K562 (cell line): Measurements from ENCODE around the gene GNAQ. TPM values are rescaled to one million over a fixed set of nuclear protein-coding genes. Genes with fewer than 3 reads are reported as not detected.

Source experiments
- BCOR ChIP-seq: fragments of 450-650 bp; IDR thresholded peaks from 2 replicates; pipeline ENCODE4 v1.6.1; 2016
- BDP1 ChIP-seq: IDR thresholded peaks from 3 replicates; pipeline ENCODE4 v1.6.1; 2011; ENCODE audit not compliant: insufficient read length, insufficient read depth
- BRF2 ChIP-seq: IDR thresholded peaks from 3 replicates; pipeline ENCODE4 v1.6.1; 2011; ENCODE audit warnings: borderline replicate concordance, mild to moderate bottlenecking; ENCODE audit not compliant: insufficient read length, insufficient read depth
- DPF2 ChIP-seq: fragments of 450-650 bp; IDR thresholded peaks from 2 replicates; pipeline ENCODE4 v1.6.1; 2016
- E4F1 ChIP-seq: fragments of 250-450 bp; sonication (Bioruptor Pico); IDR thresholded peaks from 2 replicates; pipeline ENCODE4 v1.5.0; 2021; ENCODE audit warnings: mild to moderate bottlenecking, borderline replicate concordance
- ELF4 ChIP-seq: fragments of 450-650 bp; formaldehyde crosslinking; IDR thresholded peaks from 2 replicates; pipeline ENCODE4 v1.4.0; 2022; ENCODE audit warnings: missing genetic modification characterization
- GTF2B ChIP-seq: IDR thresholded peaks from 2 replicates; pipeline ENCODE4 v1.6.1; 2011; ENCODE audit not compliant: insufficient read length; ENCODE audit errors: extremely low read depth
- PATZ1 ChIP-seq: fragments of 250-450 bp; sonication (Bioruptor Pico); IDR thresholded peaks from 2 replicates; pipeline ENCODE4 v1.5.0; 2020; ENCODE audit warnings: mild to moderate bottlenecking, borderline replicate concordance
- PML ChIP-seq: IDR thresholded peaks from 2 replicates; pipeline ENCODE4 v1.6.1; 2012; ENCODE audit warnings: low read length, inconsistent platforms
- SPI1 ChIP-seq: IDR thresholded peaks from 2 replicates; pipeline ENCODE4 v1.6.1; 2011; ENCODE audit warnings: low read depth, low read length, control low read depth, borderline replicate concordance
- UBTF ChIP-seq, 2 experiments: IDR thresholded peaks; 2 replicates each; pipeline ENCODE4 v1.6.1; 2012; ENCODE audit warnings: improper control_type of control experiment in 2 of 2, low read depth in 2 of 2, low read length in 2 of 2, borderline replicate concordance in 1 of 2
- ZNF431 ChIP-seq: sonication (generic); formaldehyde crosslinking; IDR thresholded peaks from 2 replicates; pipeline ENCODE4 v1.8.0; 2022; ENCODE audit warnings: mild to moderate bottlenecking, missing genetic modification reagents
- ZNF518B ChIP-seq: fragments of 250-450 bp; sonication (Bioruptor Pico); IDR thresholded peaks from 2 replicates; pipeline ENCODE4 v1.5.0; 2021; ENCODE audit warnings: mild to moderate bottlenecking, moderate library complexity
- polyA plus RNA-seq, 8 experiments: library from polyadenylated mRNA; depleted of rRNA in 4 of 8; stranded (reverse) in 5 of 8; unstranded in 3 of 8; fragments of >200 nt; fragmentation: Nextera tagmentation in 2 of 8; fragmentation: Illumina TruSeq in 1 of 8; extraction: Ambion mirVana in 2 of 8; extraction: Trizol in 1 of 8; gene quantifications; 2 replicates each; pipeline versions ENCODE4 v1.2.1 to v1.2.3, GENCODE V29; 2011 to 2014; ENCODE audit warnings: inconsistent platforms in 1 of 8, missing spikeins in 1 of 8
- total RNA-seq, 7 experiments: library from RNA; depleted of rRNA in 6 of 7; stranded (reverse); fragments of >200 nt in 6 of 7; fragmentation: Illumina TruSeq in 2 of 7; extraction: Trizol in 2 of 7; gene quantifications; 2 replicates each; pipeline versions ENCODE4 v1.2.1 to v1.2.3, GENCODE V29; 2011 to 2021; ENCODE audit warnings: low replicate concordance in 1 of 7

Gene GNAQ
- total and polyA plus RNA-seq, 9 of the 15 experiments (the other 6 are each of a cell fraction or from before 2014, with no cell fraction given), result 4.8 to 27.9 (median 17.5) TPM

GRCh38 chr9:78021697-78022096 is 9.9 kb downstream of the GNAQ start (continued):
- no peak for TF ChIP-seq PATZ1 (CRISPR knock-in tag)
- TF ChIP-seq E4F1 (CRISPR knock-in tag), result no peak
- no peak for TF ChIP-seq ZNF518B (CRISPR knock-in tag)
- no peak for TF ChIP-seq SPI1
- TF ChIP-seq DPF2, result no peak
- no peak for TF ChIP-seq BCOR
- TF ChIP-seq BDP1, result no peak
- no peak for TF ChIP-seq ELF4 (CRISPR knock-in tag)
- TF ChIP-seq GTF2B, result no peak
- TF ChIP-seq BRF2, result no peak
- 0 out of 4 replicates have a peak, but pooled peaks of 1 of the 2 experiments have one; percentile 45 for TF ChIP-seq UBTF (IDR thresholded peaks at IDR 0.05; ENCODE audit: borderline replicate concordance in 1 of 2, low read depth in 2 of 2, low read length in 2 of 2)
- TF ChIP-seq ZNF431 (CRISPR knock-in tag), result no peak
- TF ChIP-seq PML, result no peak
